Measurements from ENCODE around the gene PRR30.

Gene PRR30

DNA sequence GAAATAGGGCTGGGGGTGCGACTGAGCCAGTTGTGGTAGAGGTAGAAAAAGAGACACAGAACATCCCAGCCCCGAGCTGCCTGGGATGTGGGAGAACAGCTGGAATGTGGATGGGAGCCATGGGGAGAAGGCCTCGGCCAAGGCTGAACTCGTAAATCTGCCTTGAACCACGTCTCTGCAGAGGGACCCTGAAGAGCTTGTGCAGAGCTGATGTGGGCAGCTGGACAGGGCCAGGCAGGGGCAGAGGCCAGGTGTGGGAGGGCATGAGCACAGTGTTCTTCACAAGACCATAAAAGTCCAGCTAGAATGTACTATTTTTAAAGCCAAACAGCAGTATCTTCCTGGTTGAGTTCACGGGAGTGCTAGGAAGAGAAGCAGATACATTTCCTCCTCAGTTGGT lies 15.3 kb upstream of the PRR30 start:
- DNase-seq (ENCODE audit: low read depth, low spot score) = no peak

DNA sequence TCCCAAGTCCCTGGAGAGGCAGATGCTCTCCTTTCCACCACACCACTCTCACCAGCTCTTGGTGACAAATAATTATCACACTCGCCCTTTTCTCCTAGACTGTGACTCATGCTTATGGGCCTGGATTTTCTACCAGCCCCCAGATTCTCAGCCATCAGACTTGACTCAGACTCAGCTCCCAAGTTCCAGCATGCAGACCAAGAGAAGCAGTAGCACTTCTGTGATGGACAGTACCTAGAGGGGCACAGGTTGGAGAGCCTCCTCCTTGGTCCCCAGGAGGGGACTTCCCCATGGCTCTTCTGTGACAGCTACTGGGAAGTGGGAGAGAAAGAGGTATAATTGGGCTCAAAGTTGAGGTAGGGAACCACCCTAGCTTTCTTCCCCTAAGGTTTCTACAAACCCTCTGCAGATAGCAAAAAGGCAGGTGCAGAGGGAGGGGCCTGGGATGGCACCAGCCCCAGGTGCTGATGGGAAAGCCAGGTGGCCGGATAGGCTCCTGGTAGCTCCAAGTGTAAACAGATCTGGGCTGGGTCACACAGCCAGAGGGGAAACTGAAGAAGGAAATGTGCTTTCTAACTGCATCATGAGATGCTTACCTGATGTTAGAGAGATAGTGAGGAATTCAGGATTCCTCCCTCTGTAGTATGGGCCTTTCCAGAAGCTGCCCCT lies 13.7 kb upstream of the PRR30 start:
- DNase-seq (ENCODE audit: low read depth, low spot score) = no peak

DNA sequence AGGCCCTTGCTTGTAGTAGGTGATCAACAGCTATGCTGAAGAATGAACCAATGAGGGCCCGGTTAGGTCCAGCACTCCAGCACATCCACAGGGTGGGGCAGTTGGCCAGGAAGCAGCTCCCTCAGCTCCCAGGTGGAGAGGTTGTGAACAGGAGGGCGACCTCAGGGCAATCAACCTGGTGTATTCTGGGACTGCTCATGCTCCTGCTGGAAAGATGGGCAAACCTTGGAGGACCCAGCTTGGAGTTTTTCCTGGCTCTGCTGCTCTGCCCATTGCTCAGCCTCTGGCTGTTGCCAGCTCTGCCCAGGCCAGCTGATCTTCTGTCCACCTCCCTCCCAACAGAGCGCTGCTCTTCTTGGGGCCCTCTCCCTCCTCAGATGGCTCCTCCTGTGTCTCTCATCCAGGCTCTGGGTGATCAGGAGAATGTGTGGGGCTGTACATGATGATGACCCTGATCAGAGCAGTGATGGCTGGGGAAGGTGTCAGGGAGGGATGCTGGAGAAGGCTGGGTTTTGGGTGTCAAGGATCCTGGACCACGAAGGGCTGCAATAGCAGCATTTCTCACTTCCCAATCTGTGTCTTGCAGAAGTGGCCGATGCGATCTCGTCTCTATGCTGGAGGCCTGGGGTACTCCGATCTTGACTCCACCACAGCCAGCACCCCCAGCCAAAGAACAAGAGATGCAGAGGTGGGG lies 13.0 kb upstream of the PRR30 start:
- DNase-seq (ENCODE audit: low read depth, low spot score) = no peak

DNA sequence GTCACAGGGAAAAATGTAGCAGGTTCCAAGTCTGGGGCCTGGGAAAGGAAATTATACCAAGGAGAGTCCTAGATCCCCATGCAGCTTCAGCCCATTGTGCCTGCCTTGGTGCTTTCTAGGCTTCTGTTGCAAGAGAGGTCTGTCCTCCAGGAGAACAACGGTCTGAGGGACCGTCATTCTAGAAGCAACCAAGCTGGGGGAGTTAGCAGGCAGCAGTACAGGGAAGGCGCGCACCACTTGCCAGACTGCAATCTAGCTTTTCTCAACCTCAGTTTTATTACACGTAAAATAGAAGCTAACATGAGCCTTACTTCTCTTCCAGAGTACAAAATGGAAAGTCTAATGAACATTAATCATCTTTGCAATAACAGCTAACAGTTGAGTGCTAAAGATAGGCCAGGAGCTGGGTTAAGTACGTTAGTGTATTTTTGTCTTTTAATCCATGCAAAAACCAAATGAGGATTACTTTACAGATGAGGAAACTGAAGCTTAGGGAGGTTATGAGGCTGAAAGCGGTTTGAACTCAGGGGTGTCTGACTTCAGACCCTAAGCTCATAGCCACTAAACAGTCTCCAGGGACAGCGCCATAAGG lies 11.5 kb upstream of the PRR30 start:
- DNase-seq (ENCODE audit: low read depth, low spot score) = no peak

DNA sequence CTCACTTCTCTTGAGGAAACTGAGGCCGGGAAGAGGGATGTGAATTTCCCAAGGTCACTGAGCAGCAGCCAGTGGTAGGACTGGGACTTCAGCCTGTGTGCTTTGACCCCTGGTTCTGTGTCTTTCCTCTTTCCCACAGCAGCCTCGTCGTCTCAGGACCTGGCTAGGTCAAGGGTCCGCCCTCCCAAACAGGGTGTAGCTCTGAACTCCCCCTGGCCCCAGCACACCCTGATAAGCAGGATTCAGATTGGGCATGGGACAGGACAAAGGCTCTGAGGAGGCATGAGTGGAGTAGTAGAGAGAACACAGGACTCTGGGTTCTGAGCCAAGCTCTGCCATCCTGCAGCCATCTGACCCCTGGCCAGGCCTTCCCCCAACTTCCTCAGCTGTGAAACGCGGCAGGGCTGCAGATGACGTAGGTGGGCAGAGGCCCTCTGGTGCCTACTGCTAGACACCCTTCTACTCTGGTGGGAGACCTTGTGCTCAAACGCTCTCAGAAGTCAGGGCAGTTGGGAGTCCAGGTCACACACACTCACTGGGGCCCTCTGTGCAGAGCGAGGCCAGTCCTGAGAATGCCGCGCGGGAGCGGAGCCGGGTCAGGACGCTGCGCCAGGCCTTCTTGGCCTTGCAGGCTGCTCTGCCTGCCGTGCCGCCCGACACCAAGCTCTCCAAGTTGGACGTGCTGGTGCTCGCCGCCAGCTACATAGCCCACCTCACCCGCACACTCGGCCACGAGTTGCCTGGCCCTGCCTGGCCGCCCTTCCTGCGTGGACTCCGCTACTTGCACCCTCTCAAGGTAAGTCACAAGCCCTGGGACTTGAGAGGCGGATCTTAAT lies 10.6 kb upstream of the PRR30 start:
- no peak for DNase-seq (ENCODE audit: low read depth, low spot score)

DNA sequence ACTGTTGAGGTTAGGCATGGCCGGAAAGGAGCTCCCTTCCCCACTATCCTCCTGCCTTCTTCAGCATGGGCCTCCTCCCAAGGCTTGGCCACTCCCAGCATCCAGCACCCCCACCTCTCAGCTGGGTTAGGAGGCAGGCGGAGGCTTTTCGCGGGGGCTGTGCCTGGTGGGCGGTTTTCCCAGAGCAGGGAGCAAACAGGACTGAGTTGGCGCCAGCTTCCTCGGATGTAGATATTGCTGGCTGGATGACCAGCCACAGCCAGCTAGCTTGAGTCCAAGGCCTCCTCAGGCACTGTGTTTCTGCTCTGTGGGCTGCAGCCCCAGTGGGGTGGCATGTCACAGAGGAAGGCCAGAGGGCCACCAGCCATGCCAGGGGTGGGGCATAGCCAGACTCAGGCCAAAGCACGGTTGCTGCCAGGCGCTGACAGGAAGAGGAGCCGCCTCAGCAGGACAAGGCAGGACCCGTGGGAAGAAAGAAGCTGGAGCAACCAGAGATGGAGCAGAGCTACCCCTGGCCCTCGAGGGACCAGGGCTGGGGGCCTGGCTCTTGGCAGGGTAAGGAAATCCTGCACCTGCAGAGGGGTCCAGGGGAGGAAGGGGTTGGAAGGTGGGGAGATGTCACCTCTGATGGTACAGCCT lies 9.7 kb upstream of the PRR30 start, which contains the start of gene TCF23:
Gene TCF23, plus strand, starts transcription at position 204 of the 639 bp plus-strand sequence. Its CDS starts 130 bp downstream, at position 334.
- DNase-seq (ENCODE audit: low read depth, low spot score) = no peak

DNA sequence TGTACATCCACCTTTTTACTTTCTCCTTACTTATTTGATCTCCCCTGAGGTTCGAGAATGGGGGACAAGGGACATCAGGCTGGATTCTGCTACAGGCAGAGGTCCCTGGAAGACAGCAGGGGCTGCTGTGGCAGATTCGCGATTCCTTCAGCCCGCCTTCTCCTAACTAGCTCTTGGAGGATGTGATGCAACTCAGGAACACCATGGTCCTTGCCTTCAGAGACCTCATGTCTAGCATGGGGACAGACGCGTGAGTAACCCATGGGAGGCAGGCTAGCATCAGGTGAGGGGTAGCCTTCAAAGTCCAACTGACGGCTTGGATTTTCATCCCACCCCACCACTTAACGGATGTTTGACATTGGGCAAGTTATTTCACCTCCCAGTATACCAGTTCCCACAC lies 8.7 kb upstream of the PRR30 start:
- DNase-seq (ENCODE audit: low read depth, low spot score) = no peak

DNA sequence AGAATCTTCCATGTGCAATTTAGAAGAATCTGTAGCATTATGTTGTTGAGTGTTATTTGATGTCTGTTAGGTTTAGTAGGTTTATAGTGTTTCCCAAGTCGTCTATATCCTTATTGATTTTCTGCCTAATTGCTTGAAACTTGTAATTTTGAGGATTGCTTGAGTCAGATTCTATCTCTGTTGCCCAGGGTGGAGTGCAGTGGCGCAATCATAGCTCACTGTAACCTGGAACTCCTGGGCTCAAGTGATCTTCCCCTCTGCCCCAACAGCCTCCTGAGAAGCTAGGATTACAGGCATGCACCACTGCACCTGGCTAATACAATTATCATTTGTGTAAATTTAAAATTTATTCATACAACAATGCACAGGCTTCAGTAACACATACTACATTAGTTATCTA lies 6.5 kb upstream of the PRR30 start:
- DNase-seq (ENCODE audit: low read depth, low spot score) = no peak

DNA sequence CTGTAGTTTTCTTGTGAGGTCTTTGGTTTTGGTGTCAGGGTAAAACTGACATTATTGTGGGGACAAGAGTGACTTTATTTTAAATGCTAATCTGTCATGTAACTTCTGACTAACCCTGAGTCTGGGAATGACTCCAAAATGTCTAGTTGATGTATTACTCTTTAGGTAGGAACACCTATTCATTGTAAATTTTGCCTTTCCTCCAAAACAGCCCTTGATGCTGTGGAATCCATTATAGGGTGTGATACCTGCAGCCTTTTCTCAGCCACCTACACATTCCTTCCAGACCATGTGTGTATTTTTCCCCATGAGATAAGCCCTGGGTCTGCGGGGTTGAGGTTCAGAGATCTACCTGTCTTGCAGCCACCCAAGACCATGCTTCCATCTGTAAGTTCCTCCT lies 4.1 kb upstream of the PRR30 start:
- DNase-seq (ENCODE audit: low read depth, low spot score) = no peak

DNA sequence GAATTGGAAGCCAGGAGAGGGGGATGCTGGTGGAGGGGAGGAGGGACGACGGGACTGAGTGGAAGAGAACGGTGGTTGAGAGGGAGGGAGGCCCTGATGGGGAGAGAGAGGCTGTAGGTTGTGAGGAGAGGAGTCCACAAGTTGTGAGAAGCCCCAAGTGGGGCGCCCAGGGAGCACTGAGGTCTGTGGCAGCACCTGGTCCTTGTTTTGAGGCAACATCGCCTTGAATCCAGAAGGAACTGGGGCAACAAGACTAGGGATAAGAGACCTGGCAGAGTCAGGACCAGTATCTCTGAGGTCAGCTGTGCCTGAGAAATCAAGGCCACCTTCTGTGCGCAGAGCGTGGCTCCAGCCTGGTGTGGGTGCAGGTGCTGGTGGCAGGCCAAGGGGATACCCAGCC lies 1.1 kb downstream of the PRR30 start:
- no peak for DNase-seq (ENCODE audit: low read depth, low spot score)

DNA sequence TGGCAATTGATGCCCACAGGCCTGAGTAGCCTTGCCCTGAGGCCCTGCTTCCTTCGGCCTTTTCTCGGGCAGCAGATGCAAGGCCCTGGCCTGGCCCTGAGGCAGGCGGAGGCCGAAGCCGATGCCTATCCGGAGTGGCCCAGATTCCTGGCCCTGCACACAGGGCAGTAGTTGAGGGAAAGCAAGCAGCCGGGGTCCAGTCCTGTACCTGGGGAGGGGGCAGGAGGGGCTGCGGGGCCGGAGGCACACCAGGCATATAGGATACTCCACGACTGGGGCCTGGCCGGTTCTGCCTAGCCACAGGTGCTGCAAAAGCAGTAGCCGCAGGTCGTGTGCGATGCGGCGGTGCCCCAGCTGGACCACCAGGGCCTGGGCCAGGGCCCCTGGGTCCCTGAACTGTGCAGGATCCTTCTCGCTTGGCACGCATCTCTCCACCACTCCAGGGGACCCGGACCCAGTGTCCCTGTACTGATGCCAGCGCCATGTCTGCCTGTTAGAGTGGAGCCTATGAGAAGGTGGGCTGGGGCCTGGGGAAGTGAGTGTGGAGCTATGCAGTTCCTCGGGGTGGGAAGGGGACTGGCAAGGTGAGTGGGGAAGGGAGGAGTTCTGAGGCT lies 1.8 kb downstream of the PRR30 start:
- DNase-seq (ENCODE audit: low read depth, low spot score) = no peak

DNA sequence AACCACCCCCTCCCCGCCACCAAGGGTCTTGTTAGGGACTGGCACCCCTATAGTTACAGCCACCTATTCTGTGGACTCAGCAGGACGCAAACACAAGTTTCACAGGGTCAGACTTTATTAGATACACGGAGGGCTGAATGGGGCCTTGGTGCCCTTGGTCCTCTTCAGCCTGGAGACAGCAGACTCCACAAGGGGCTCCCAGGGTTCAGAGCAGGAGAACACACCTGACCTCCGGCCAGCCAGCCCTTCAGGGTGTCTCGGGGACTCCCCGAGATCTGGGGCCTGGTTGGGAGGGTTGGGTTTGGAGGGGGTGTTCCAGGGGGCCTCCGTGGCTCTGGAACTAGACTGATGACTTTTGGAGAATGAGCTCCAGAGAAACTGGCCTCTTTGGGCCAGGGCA lies 2.5 kb downstream of the PRR30 start:
- no peak for DNase-seq (ENCODE audit: low read depth, low spot score)

DNA sequence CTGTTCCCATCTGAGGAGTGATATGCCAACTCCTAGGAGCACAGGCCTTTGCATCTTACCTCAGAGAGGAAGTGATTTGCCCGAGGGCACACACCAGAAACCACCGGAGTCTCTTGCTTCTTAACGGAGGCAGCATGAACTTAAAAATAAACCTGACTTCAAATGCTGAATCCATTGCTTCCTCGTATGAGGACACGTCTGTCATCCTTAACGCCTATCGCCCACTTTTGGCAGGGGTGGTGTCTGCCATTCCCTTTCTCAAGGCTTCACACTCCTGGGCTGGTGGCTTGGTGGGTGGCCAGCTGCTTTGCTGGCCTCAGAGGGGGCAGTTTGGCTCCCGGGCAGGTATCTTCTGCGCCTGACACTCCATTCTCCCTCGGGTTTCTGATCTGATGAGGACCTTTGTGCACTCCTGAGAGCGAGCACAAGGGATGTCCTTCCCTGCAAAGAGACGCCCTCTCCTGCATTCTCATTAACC lies 3.7 kb downstream of the PRR30 start:
- DNase-seq (ENCODE audit: low read depth, low spot score) = no peak

DNA sequence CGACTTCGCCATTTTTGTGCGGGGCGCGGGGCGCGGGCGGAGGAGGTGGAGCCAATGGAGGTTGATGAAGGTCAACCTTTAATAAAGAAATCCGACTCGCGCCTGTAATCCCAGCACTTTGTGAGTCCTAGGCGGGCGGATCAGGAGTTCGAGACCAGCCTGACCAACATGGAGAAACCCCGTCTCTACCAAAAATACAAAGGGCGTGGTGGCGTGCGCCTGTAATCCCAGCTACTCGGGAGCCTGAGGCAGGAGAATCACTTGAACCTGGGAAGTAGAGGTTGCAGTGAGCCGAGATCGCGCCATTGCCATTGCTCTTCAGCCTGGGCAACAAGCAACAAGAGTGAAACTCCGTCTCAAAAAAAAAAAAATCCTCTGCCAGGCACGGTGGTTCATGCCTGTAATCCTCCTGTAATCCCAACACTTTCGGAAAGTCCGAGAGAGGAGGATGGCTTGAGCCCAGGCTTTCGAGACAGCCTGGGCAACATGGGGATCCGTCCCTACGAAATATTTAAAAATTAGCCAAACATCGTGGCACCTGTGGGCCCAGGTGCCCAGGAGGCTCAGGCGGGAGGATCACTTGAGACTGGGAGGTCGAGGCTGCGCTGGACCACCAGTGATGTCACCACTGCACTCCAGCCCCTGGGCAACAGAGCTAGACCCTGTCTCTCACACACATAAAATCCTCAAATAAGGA lies 4.3 kb downstream of the PRR30 start:
- DNase-seq (ENCODE audit: low read depth, low spot score) = no peak

DNA sequence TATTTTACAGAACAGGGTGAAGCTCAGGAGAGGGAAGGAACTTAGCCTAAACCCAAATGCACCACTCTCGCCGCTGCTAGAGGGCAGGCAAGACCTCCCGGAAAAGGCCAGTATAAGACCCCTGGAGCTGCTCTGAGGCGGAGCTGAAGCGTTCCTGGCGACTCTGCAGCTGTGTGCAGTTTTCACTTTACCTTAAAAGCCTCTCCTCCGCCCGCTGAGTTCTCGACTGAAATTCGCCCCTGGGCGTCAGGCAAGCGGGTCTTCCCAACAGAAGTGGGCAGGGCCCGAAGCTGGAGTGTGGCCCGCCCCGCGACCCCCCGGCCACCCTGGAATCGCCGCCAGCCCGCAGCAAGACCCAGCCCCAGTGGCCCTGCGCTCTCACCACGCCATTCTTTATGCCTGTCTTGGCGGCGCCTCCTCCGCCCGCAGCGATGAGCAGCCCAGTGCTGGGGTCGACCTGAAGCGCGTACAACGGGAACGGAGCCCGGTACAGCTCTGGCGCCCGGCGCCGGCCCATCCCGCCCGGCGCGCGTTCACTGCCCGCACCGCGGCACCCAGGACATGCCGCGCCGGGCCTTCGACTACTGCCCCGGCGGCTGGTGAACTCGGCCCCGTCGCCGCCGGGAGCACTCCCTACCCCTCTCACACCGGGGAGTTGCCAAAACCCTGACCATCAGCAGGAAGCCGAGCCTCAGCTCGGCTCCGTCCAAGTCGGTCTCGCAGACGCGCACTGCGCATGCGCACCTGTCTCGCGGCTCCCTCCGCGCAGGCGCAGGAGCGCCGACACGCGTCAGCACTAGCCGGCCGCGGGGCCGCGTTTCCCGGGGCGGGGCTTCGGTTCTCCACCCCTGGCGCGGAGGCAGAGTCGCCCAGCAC lies 5.1 kb downstream of the PRR30 start, which contains the start of gene PREB:
Gene PREB, minus strand, starts transcription at position 732 of the 876 bp plus-strand sequence. Its CDS starts 215 bp downstream, at position 517.
- DNase-seq (ENCODE audit: low read depth, low spot score) = peak; percentile 90

DNA sequence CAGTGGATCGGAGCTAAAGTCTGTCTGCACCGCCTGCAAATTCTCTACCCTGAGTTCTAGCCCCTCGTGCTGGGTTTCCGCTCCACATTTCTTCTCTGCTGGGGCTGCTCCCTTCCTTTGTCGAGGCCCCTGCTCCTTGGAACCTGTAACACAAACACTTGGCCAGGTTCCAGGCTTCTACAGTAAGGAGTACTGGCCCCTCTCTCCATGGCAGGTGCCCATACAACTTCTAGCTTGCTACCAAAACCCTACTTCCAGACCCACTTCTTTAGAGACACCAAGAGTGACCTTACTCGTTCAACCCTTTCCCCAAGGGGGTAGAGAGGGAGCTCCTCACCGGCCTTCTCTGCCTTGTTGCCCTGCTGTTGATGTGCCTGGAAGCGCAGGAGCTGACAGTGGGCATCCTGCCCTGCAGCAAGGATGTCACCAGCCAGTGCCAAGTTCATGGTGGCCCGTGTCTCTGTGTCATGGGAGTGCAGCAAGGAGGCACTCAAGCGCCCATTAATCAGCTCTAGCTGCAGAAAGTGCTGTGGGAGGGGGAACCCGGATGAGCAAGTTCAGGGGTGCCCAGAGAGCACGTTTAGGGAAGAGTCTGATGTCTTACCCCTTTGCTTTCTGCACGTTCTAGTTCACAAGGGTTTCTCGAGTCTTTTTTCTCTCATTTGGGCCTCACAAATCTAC lies 5.9 kb downstream of the PRR30 start:
- no peak for DNase-seq (ENCODE audit: low read depth, low spot score)

DNA sequence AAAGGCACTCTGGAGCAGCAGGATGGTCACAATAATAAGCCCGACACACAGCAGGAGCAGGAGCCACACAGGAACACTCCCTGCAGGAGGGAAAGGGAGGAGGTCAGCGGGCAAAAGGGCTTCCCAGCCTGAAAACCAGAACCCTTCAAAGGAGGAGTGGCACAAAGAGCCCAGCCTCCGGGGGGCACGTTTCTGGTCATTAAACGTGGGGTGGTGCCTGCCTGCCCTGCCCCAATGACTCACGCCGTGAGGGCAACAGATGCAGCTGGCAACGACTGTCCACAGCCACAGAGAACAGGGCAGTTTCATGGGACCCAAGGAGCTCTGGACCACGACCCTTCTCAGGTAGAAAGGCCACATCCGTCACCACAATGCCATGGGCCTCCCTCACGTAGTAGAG lies 7.8 kb downstream of the PRR30 start:
- no peak for DNase-seq (ENCODE audit: low read depth, low spot score)

DNA sequence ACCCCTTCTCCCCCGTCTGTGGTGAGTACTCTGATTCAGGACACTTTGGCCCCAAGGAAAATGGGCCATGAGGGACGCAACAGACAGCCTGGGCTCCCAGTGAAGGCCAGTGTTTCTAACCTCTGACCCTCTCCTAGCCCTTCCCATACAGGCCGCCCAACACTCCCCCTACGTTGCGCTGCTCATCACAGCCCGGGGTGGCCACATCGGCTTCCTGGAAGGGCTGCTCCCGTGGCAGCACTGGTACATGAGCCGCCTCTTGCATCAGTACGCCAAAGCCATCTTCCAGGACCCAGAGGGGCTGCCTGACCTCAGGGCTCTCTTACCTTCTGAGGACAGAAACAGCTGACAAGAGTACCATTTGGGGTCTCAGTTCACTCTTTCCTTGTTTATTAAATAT lies 8.8 kb downstream of the PRR30 start:
- DNase-seq (ENCODE audit: low read depth, low spot score) = no peak
